ENCODE results near the gene FCHSD2. TPM values are rescaled to one million over a fixed set of nuclear protein-coding genes. Genes with fewer than 3 reads are reported as not detected.

Gene FCHSD2
- total and polyA plus RNA-seq, 2 of the 13 experiments (the other 11 are each of a cell fraction or from before 2014, with no cell fraction given) = 20.5 to 24.8 TPM

- TF ChIP-seq PBX3 (CRISPR knock-in tag; IDR thresholded peaks at IDR 0.05; ENCODE audit: borderline replicate concordance) (no peak), HMGA1 (CRISPR knock-in tag; conservative IDR thresholded peaks at IDR 0.05) (no peak), E2F2 (CRISPR knock-in tag; IDR thresholded peaks at IDR 0.05; ENCODE audit: borderline replicate concordance) (no peak), ZIK1 (CRISPR knock-in tag; IDR thresholded peaks at IDR 0.05; ENCODE audit: borderline replicate concordance, low read depth) (no peak), POGK (CRISPR knock-in tag; conservative IDR thresholded peaks at IDR 0.05) (peak; percentile 11; the same call in 1 of the 2 replicates), ZFP36L1 (CRISPR knock-in tag; IDR thresholded peaks at IDR 0.05) (no peak), IKZF1 (IDR thresholded peaks at IDR 0.05) (no peak), SIX1 (CRISPR knock-in tag; IDR thresholded peaks at IDR 0.05; ENCODE audit: borderline replicate concordance) (no peak), HOXA7 (CRISPR knock-in tag; IDR thresholded peaks at IDR 0.05) (no peak), NCOA5 (CRISPR knock-in tag; IDR thresholded peaks at IDR 0.05) (no peak), ZNF878 (CRISPR knock-in tag; IDR thresholded peaks at IDR 0.05) (no peak), YY1 (IDR thresholded peaks at IDR 0.05; ENCODE audit: insufficient read depth, insufficient replicate concordance, low read depth, low read length) (no peak), MAFG (CRISPR knock-in tag; IDR thresholded peaks at IDR 0.05) (no peak), ZNF605 (CRISPR knock-in tag; IDR thresholded peaks at IDR 0.05) (peak; percentile 45; the same call in 1 of the 2 replicates), ZHX1 (CRISPR knock-in tag; IDR thresholded peaks at IDR 0.05; ENCODE audit: low read depth) (no peak), HES4 (CRISPR knock-in tag; IDR thresholded peaks at IDR 0.05; ENCODE audit: borderline replicate concordance) (no peak; the same call in 1 of the 2 replicates), MEIS1 (CRISPR knock-in tag; IDR thresholded peaks at IDR 0.05; ENCODE audit: borderline replicate concordance) (no peak), ZNF530 (CRISPR knock-in tag; IDR thresholded peaks at IDR 0.05; ENCODE audit: low read depth) (no peak), NFYB (CRISPR knock-in tag; IDR thresholded peaks at IDR 0.05) (no peak)
- TF ChIP-seq, protein P1, sequence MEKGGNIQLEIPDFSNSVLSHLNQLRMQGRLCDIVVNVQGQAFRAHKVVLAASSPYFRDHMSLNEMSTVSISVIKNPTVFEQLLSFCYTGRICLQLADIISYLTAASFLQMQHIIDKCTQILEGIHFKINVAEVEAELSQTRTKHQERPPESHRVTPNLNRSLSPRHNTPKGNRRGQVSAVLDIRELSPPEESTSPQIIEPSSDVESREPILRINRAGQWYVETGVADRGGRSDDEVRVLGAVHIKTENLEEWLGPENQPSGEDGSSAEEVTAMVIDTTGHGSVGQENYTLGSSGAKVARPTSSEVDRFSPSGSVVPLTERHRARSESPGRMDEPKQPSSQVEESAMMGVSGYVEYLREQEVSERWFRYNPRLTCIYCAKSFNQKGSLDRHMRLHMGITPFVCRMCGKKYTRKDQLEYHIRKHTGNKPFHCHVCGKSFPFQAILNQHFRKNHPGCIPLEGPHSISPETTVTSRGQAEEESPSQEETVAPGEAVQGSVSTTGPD (CRISPR knock-in tag; IDR thresholded peaks at IDR 0.05) = no peak
- TF ChIP-seq, protein P2, sequence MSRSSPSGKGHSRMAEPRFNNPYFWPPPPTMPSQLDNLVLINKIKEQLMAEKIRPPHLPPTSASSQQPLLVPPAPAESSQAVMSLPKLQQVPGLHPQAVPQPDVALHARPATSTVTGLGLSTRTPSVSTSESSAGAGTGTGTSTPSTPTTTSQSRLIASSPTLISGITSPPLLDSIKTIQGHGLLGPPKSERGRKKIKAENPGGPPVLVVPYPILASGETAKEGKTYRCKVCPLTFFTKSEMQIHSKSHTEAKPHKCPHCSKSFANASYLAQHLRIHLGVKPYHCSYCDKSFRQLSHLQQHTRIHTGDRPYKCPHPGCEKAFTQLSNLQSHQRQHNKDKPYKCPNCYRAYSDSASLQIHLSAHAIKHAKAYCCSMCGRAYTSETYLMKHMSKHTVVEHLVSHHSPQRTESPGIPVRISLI (CRISPR knock-in tag; IDR thresholded peaks at IDR 0.05; ENCODE audit: borderline replicate concordance) = peak; percentile 46; the same call in 1 of the 2 replicates
Observed at GRCh38 chr11:73177380-73177777, 35.3 kb upstream of the FCHSD2 start (continued).
